Lower leg skin (tissue), 4 donors: ENCODE measurements around the gene C3orf18. TPM values are rescaled to one million over a fixed set of nuclear protein-coding genes. Genes with fewer than 3 reads are reported as not detected.

Source experiments
- DNase-seq, 2 donors: peaks; one replicate each; pipeline ENCODE4 v3.0.0-alpha.2; 2019; ENCODE audit warnings: low spot score in 2 of 2
- H3K4me3 ChIP-seq: fragments of 200-600 bp; sonication (generic); 2 replicates; pipeline ENCODE4 v1.5.1; 2017; ENCODE audit warnings: mild to moderate bottlenecking, low read depth; ENCODE audit not compliant: poor library complexity, severe bottlenecking
- CTCF ChIP-seq, 3 donors: fragments of 450-650 bp; IDR thresholded peaks; one replicate each; pipeline ENCODE4 v1.5.1; 2016; ENCODE audit warnings: antibody characterized with exemption in 3 of 3, mild to moderate bottlenecking in 3 of 3, moderate library complexity in 2 of 3
- POLR2A ChIP-seq, 2 donors: fragments of 450-650 bp; IDR thresholded peaks; one replicate each; pipeline ENCODE4 v1.6.1; 2016 to 2017; ENCODE audit warnings: antibody characterized with exemption in 2 of 2, mild to moderate bottlenecking in 1 of 2, moderate library complexity in 1 of 2
- WGBS, 2 donors: methylation state at CpG; one replicate each; pipeline ENCODE4 v1.1.5; 2018; 5-methylcytosine and 5-hydroxymethylcytosine counted together
- intact Hi-C: fragments of 100-400 bp; cut with DNase I; formaldehyde crosslinking; loops from one replicate; pipeline ENCODE4 v1.15.0; 2023; ENCODE audit warnings: low total_unique reads
- total RNA-seq, 4 donors: library from RNA; depleted of rRNA; stranded (reverse); fragments of >200 nt; gene quantifications; one replicate each; pipeline ENCODE4 v1.1.0, GENCODE V29; 2016

The C3orf18 gene
- total RNA-seq, 4 donors from 2014 or later, result 0.27 to 3.9 (median 2.0) TPM

GRCh38 chr3:50567011-50567385, 549 bp downstream of the C3orf18 start:
- WGBS, 2 donors, result 3 to 12% methylated on average over 11 of the region's 11 CpGs
- no peak overlapping the region for H3K4me3 ChIP-seq
- TF ChIP-seq POLR2A (IDR thresholded peaks at IDR 0.05), result no peak
- no peak for TF ChIP-seq CTCF (IDR thresholded peaks at IDR 0.05)
- intact Hi-C loops, result no loop called here
- no peak for DNase-seq

- WGBS, 2 donors, result 73 to 96% methylated on average over 1 of the region's 1 CpG
- DNase-seq, result no peak
- TF ChIP-seq CTCF (IDR thresholded peaks at IDR 0.05) (no peak), POLR2A (IDR thresholded peaks at IDR 0.05) (no peak)
- intact Hi-C loops, result no loop called here
- no peak overlapping the region for H3K4me3 ChIP-seq
Measured at GRCh38 chr3:50564321-50564720, 3.2 kb downstream of the C3orf18 start.

DNA sequence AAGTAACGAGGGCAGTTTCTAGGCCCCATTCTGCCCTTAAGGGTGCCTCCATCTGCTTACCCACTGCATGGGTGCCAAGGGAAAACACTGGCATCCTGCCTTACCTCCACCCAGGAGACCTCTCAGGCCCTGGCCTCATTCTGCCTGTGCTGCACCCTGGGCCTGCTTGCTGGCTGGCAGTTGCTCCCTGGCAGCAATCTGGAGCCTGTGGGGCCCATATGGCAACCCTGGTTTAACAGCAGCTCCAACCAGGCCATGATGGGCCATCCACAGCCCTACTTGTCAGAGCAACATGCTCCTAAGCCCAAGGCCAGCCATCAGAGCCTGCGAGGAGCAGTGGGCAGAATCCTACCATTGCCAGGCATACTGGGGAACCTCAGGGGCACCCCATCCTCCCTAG, 3.7 kb downstream of the C3orf18 start:
- intact Hi-C loops, result no loop called here
- TF ChIP-seq POLR2A (IDR thresholded peaks at IDR 0.05), result no peak
- no peak for TF ChIP-seq CTCF (IDR thresholded peaks at IDR 0.05)

GRCh38 chr3:50562861-50563260, 4.7 kb downstream of the C3orf18 start:
- intact Hi-C loops, result no loop called here
- 38 to 56% methylated on average over 2 of the region's 2 CpGs for whole genome bisulfite sequencing, 2 donors

More for the DNA sequence above, 3.7 kb downstream of the C3orf18 start:
- WGBS, 2 donors, result 77 to 91% methylated on average over 2 of the region's 2 CpGs
- DNase-seq, result no peak
- no peak overlapping the region for H3K4me3 ChIP-seq

DNA sequence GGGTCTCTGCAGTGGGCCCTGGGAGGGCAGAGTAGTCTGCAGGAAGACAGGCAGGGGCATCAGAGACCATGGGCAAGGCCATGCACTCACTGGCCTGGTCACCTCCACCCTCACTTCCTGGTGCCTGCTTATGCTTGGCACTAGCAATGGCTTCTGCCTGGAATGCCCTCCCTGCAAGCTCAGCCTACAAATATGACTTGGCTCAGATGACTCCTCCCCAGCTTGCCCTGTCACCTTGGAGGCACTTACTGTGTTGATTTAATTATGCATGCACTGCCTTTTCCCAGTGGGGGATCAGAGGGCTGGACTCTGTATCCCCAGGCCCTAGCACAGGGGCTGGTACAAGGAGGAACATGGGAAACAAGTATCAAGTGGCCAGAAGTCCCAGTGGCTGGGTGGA, 7.8 kb downstream of the C3orf18 start:
- intact Hi-C loops, result no loop called here
- TF ChIP-seq CTCF (IDR thresholded peaks at IDR 0.05), result no peak
- no peak for TF ChIP-seq POLR2A (IDR thresholded peaks at IDR 0.05)
- no peak for DNase-seq
- H3K4me3 ChIP-seq, result no peak overlapping the region

More at GRCh38 chr3:50562861-50563260, 4.7 kb downstream of the C3orf18 start:
- no peak for DNase-seq
- TF ChIP-seq CTCF (IDR thresholded peaks at IDR 0.05) (no peak), POLR2A (IDR thresholded peaks at IDR 0.05) (no peak)
- no peak overlapping the region for H3K4me3 ChIP-seq

GRCh38 chr3:50557915-50558314, 9.6 kb downstream of the C3orf18 start:
- H3K4me3 ChIP-seq, result no peak overlapping the region
- no peak for TF ChIP-seq CTCF (IDR thresholded peaks at IDR 0.05)
- TF ChIP-seq POLR2A (IDR thresholded peaks at IDR 0.05), result no peak
- 61 to 68% methylated on average over 7 of the region's 7 CpGs for WGBS, 2 donors
- intact Hi-C loops, result no loop called here
- DNase-seq, result no peak
